GM21717 (cell line): ENCODE results near the gene AIPL1.

ENCODE experiments used
- ATAC-seq: cut with Tn5 transposase; IDR thresholded peaks from one replicate; pipeline ENCODE4 v1.9.1; 2021; ENCODE audit warnings: mild to moderate bottlenecking, moderate library complexity; ENCODE audit not compliant: unreplicated experiment

Gene AIPL1

GRCh38 chr17:6374761-6375312 lies 60.1 kb downstream of the AIPL1 start:
- ATAC-seq, result no peak

DNA sequence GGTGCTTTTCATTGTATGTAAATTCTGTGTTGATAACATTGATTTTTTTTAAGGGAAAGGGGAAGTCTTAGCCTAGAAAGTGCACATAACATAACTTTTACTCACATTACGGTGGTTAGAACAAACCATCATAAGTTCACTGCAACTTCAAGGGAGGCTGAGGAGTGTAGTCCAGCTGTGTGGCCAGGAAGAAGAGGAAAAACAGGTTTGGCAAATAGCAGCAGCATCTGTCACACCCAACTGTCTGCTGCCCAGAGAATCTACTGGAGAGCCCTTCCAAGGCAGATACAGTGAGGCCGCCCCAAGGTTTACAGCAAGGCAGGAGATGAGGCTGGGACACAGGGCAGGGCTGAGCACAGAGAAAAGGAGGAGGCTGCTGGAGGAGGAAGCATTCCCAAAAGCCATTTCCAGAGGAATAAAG lies 60.6 kb downstream of the AIPL1 start:
- ATAC-seq, result no peak
